ENCODE results near the gene ELMO1.

DNA sequence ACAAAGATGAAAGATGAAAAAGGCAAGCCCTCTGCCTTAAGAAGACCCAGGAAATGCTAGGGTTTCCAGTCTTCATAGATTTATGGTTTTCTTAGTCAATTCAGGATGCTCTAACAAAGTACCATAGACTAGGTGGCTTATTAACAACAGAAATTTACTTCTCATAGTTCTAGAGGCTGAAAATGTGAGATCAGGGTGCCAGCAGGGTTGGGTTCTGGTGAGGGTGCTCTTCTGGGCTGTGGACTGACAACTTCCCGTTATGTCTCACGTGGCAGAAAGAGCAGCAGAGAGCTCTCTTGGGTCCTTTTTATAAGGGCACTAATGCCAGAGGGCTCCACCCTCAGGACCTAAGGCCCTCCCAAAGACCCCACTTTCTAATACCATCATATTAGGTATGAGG lies 23.7 kb downstream of the ELMO1 start:
- no peak for TF ChIP-seq POLR2A (IDR thresholded peaks at IDR 0.05; ENCODE audit: low read length)
- no peak for TF ChIP-seq GATA1 (IDR thresholded peaks at IDR 0.05; ENCODE audit: low read depth, low read length)
